K562 (cell line): ENCODE results near the gene ENTPD8. TPM values are rescaled to one million over a fixed set of nuclear protein-coding genes. Genes with fewer than 3 reads are reported as not detected.

Experiments used
- ATAC-seq: fragments of 200-7000 bp; cut with Tn5 transposase; 3 replicates; pipeline ENCODE4 v1.9.1; 2020; ENCODE audit warnings: moderate library complexity
- BruUV-seq: library from RNA; stranded (reverse); fragments of 400-500 nt; replicated peaks from 2 replicates; lab custom pipeline; 2021; lab: Mats Ljungman, UMichigan
- CTCF ChIA-PET: fragments of 300-600 bp; formaldehyde crosslinking; extraction: SDS; loops from one replicate; lab custom pipeline; 2021; ENCODE audit warnings: low intra/inter-chr PET ratio; lab: Yijun Ruan, JAX
- POLR2A ChIA-PET: fragments of 300-600, 350-650 bp; sonication (Branson Sonifier 250); formaldehyde crosslinking; extraction: SDS; loops from one replicate; lab custom pipeline; 2021; ENCODE audit warnings: antibody characterized with exemption, inconsistent platforms; lab: Yijun Ruan, JAX
- DNase-seq, 4 experiments: peaks; one replicate each; pipeline versions ENCODE4 v3.0.0 to v3.0.0-alpha.2; 2011 to 2018; ENCODE audit warnings: low spot score in 3 of 4, mixed read lengths in 3 of 4; ENCODE audit errors: extremely low read depth in 1 of 4
- FAIRE-seq: peaks from 2 replicates; lab custom pipeline; 2011; peaks lifted over from hg19 to GRCh38; lab: Jason Lieb, UNC
- H2AFZ ChIP-seq: 2 replicates; pipeline ENCODE4 v1.6.0; 2011; ENCODE audit warnings: low read depth, low read length, control low read depth, inconsistent platforms
- H3K27ac ChIP-seq: fragments of 200-600 bp; 3 replicates; pipeline ENCODE4 v1.8.0; 2011; ENCODE audit warnings: low read depth, mild to moderate bottlenecking, control low read depth, inconsistent platforms, low read length, moderate library complexity, mixed read lengths; ENCODE audit errors: extremely low read depth
- H3K27me3 ChIP-seq, 2 experiments: fragments of 300-600 bp in 1 of 2; 2 replicates in 1 of 2; 3 replicates in 1 of 2; pipeline versions ENCODE4 v1.6.0 to v1.8.0; 2011; ENCODE audit warnings: inconsistent platforms in 2 of 2, low read length in 2 of 2, mild to moderate bottlenecking in 1 of 2, mixed read lengths in 1 of 2, moderate library complexity in 1 of 2; ENCODE audit not compliant: control insufficient read depth in 2 of 2, insufficient read depth in 2 of 2
- H3K36me3 ChIP-seq: fragments of 300-600 bp; 3 replicates; pipeline ENCODE4 v1.8.0; 2011; ENCODE audit warnings: mild to moderate bottlenecking, low read length, inconsistent platforms; ENCODE audit not compliant: control insufficient read depth, insufficient read depth
- H3K4me1 ChIP-seq, 2 experiments: fragments of 200-600 bp in 1 of 2; replicated peaks in 1 of 2; 2 replicates in 1 of 2; 3 replicates in 1 of 2; pipeline versions ENCODE4 v1.5.1 to v1.8.0; 2011; ENCODE audit warnings: inconsistent platforms in 2 of 2, low read length in 2 of 2, mild to moderate bottlenecking in 1 of 2, mixed read lengths in 1 of 2, moderate library complexity in 1 of 2; ENCODE audit not compliant: control insufficient read depth in 2 of 2, insufficient read depth in 2 of 2
- H3K4me2 ChIP-seq: 2 replicates; pipeline ENCODE4 v1.6.1; 2011; ENCODE audit warnings: low read length, control low read depth, inconsistent platforms, mixed read lengths; ENCODE audit not compliant: insufficient read depth
- H3K4me3 ChIP-seq: fragments of 200-600 bp; sonication (generic), shearing (Covaris generic); 2 replicates; pipeline ENCODE4 v1.5.1; 2016; ENCODE audit warnings: control low read depth, inconsistent platforms
- H3K79me2 ChIP-seq: fragments of 200-600 bp; 3 replicates; pipeline ENCODE4 v1.8.0; 2011; ENCODE audit warnings: low read length, inconsistent platforms; ENCODE audit not compliant: control insufficient read depth, insufficient read depth
- H3K9ac ChIP-seq, 2 experiments: 2 replicates each; pipeline versions ENCODE4 v1.6.0 to v1.6.1; 2011; ENCODE audit warnings: low read depth in 2 of 2, low read length in 2 of 2, control low read depth in 1 of 2, inconsistent platforms in 1 of 2, mild to moderate bottlenecking in 1 of 2, mixed read lengths in 1 of 2; ENCODE audit not compliant: insufficient read depth in 1 of 2
- H3K9me1 ChIP-seq: one replicate; pipeline ENCODE4 v1.6.0; 2011; ENCODE audit warnings: inconsistent platforms, mild to moderate bottlenecking, low read length, moderate library complexity; ENCODE audit not compliant: control insufficient read depth, insufficient read depth
- H3K9me3 ChIP-seq: replicated peaks from 2 replicates; pipeline ENCODE4 v1.5.1; 2011; ENCODE audit warnings: low read depth, low read length, inconsistent platforms; ENCODE audit not compliant: control insufficient read depth, insufficient read depth
- H4K20me1 ChIP-seq: replicated peaks from 2 replicates; pipeline ENCODE4 v1.6.1; 2011; ENCODE audit warnings: low read length, inconsistent platforms, mixed read lengths; ENCODE audit not compliant: control insufficient read depth, insufficient read depth
- FOSL1 ChIP-seq: fragments of 200-800 bp; sonication (Bioruptor generic); conservative IDR thresholded peaks from 2 replicates; pipeline ENCODE4 v1.6.1; 2016; ENCODE audit warnings: missing genetic modification characterization, missing compliant biosample characterization
- MAZ ChIP-seq, 2 experiments: fragments of 450-650 bp in 1 of 2; sonication (generic) in 1 of 2; formaldehyde crosslinking; IDR thresholded peaks in 1 of 2; conservative IDR thresholded peaks in 1 of 2; 2 replicates each; pipeline versions ENCODE4 v1.4.0 to v1.5.0; 2020; ENCODE audit warnings: mild to moderate bottlenecking in 1 of 2, missing genetic modification reagents in 1 of 2
- PCBP2 ChIP-seq: fragments of 200-400 bp; formaldehyde crosslinking; IDR thresholded peaks from 2 replicates; pipeline ENCODE4 v1.6.1; 2018; ENCODE audit warnings: low read length, low read depth, mild to moderate bottlenecking, moderate library complexity; ENCODE audit not compliant: poor library complexity, severe bottlenecking
- POLR2G ChIP-seq: fragments of 200-400 bp; formaldehyde crosslinking; IDR thresholded peaks from 2 replicates; pipeline ENCODE4 v1.6.1; 2017; ENCODE audit warnings: low read depth, mild to moderate bottlenecking, antibody characterized with exemption, low read length, moderate library complexity
- SAP30 ChIP-seq: fragments of 200-600 bp; sonication (generic); IDR thresholded peaks from 2 replicates; pipeline ENCODE4 v1.6.1; 2012; ENCODE audit warnings: borderline replicate concordance, low read depth, mild to moderate bottlenecking, moderate library complexity, low read length, control low read depth, inconsistent platforms; ENCODE audit not compliant: insufficient read depth, poor library complexity, severe bottlenecking
- TFAM ChIP-seq: fragments of 250-450 bp; sonication (Bioruptor Pico); conservative IDR thresholded peaks from 2 replicates; pipeline ENCODE4 v1.5.0; 2021; ENCODE audit warnings: mild to moderate bottlenecking, moderate library complexity
- WGBS: fragments of 100-300 bp; shearing (Covaris generic); methylation state at CpG from one replicate; pipeline ENCODE4 v1.1.6; 2016; ENCODE audit warnings: low coverage, mixed read lengths; ENCODE audit not compliant: insufficient coverage; ENCODE audit errors: missing lambda C conversion rate; 5-methylcytosine and 5-hydroxymethylcytosine counted together
- in situ Hi-C: fragments of 300-500 bp; cut with MboI; formaldehyde crosslinking; loops from 4 replicates; pipeline ENCODE4 v1.15.0; 2018; ENCODE audit warnings: inconsistent platforms, mixed read lengths
- intact Hi-C: fragments of 100-400 bp; cut with micrococcal nuclease; formaldehyde crosslinking; loops from 2 replicates; pipeline ENCODE4 v1.14.2; 2022
- polyA plus RNA-seq, 8 experiments: library from polyadenylated mRNA; depleted of rRNA in 4 of 8; stranded (reverse) in 5 of 8; unstranded in 3 of 8; fragments of >200 nt; fragmentation: Nextera tagmentation in 2 of 8; fragmentation: Illumina TruSeq in 1 of 8; extraction: Ambion mirVana in 2 of 8; extraction: Trizol in 1 of 8; gene quantifications; 2 replicates each; pipeline versions ENCODE4 v1.2.1 to v1.2.3, GENCODE V29; 2011 to 2014; ENCODE audit warnings: inconsistent platforms in 1 of 8, missing spikeins in 1 of 8
- total RNA-seq, 7 experiments: library from RNA; depleted of rRNA in 6 of 7; stranded (reverse); fragments of >200 nt in 6 of 7; fragmentation: Illumina TruSeq in 2 of 7; extraction: Trizol in 2 of 7; gene quantifications; 2 replicates each; pipeline versions ENCODE4 v1.2.1 to v1.2.3, GENCODE V29; 2011 to 2021; ENCODE audit warnings: low replicate concordance in 1 of 7
- TF ChIP-seq, protein P1 (sequence below): sonication (generic); formaldehyde crosslinking; IDR thresholded peaks from 2 replicates; pipeline ENCODE4 v1.8.0; 2022; ENCODE audit warnings: missing genetic modification reagents, mild to moderate bottlenecking, borderline replicate concordance

The ENTPD8 gene
- total and polyA plus RNA-seq, 9 of the 15 experiments (the other 6 are each of a cell fraction or from before 2014, with no cell fraction given), result 0.06 to 0.27 (median 0.19) TPM; not detected in 5

DNA sequence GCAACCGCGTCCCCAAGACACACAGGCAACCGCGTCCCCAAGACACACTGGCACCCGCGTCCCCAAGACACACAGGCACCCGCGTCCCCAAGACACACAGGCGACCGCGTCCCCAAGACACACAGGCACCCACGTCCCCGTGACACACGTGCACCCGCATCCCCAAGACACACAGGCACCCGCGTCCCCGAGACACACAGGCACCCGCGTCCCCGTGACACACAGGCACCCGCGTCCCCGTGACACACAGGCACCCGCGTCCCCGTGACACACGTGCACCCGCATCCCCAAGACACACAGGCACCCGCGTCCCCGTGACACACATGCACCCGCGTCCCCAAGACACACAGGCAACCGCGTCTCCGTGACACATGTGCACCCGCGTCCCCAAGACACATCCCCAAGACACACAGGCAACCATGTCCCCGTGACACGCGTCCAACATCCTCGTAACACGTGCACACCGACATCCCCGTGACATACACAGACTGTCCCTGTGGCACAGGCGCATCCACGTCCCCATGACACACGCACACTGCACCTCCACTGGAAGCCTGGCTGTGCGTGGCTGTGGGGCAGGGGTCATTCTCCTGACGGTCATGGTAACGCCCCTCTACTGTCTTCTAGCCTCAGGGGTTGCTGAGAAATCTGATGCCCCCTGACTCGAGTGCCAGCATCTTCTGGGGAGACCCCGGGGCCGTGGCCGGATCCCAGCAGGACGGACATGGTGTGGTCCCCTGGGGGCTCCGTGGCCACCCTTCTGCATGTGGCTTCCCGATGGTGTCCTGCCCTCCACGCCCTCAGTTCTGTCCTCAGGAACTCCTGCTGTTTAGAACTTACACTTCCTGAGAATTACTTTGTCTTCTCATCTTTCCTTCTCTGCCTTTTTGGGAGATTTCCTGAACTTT is 42.3 kb downstream of the ENTPD8 start:
- in situ Hi-C loops, result no loop called here
- no peak overlapping the region for H3K27ac ChIP-seq
- H3K4me1 ChIP-seq, result peaks cover 0 to 45% of the 10 kb centered on the region in 2 experiments; a peak in 2 of 5 replicates
- WGBS, result 91% methylated on average over 33 of the region's 60 CpGs
- POLR2A ChIA-PET, result no interaction called here
- H3K9me3 ChIP-seq, result peaks cover 7% of the 10 kb centered on the region; the same call in 1 of the 2 replicates
- H3K79me2 ChIP-seq, result no peaks in the 10 kb centered on the region
- no TSS peak for BruUV-seq
- peak; percentile 60; the same call in 1 of the 2 replicates for TF ChIP-seq POLR2G
- TF ChIP-seq FOSL1 (tag), result no peak
- no peak for TF ChIP-seq TFAM
- TF ChIP-seq SAP30, result no peak
- TF ChIP-seq PCBP2, result no peak
- TF ChIP-seq, protein P1, sequence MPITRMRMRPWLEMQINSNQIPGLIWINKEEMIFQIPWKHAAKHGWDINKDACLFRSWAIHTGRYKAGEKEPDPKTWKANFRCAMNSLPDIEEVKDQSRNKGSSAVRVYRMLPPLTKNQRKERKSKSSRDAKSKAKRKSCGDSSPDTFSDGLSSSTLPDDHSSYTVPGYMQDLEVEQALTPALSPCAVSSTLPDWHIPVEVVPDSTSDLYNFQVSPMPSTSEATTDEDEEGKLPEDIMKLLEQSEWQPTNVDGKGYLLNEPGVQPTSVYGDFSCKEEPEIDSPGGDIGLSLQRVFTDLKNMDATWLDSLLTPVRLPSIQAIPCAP (CRISPR knock-in tag), result no peak
- no peak for TF ChIP-seq MAZ (CRISPR knock-in tag; conservative IDR thresholded peaks at IDR 0.05 in 1 of 2, IDR thresholded peaks at IDR 0.05 in 1 of 2)
- no peak overlapping the region for H2AFZ ChIP-seq
- no peak overlapping the region for H3K4me2 ChIP-seq
- no peaks in the 10 kb centered on the region for H3K27me3 ChIP-seq
- no peak overlapping the region for H3K4me3 ChIP-seq
- intact Hi-C loops, result no loop called here
- no peak overlapping the region for H3K9ac ChIP-seq
- FAIRE-seq, result no peak
- no peak for DNase-seq
- CTCF ChIA-PET, result no interaction called here
- ATAC-seq, result no peak
- H3K9me1 ChIP-seq, result no peaks in the 10 kb centered on the region
- H3K36me3 ChIP-seq, result no peaks in the 10 kb centered on the region
- no peaks in the 10 kb centered on the region for H4K20me1 ChIP-seq
